ENCODE results near the gene CASS4. TPM values are rescaled to one million over a fixed set of nuclear protein-coding genes. Genes with fewer than 3 reads are reported as not detected.

The CASS4 gene
- total RNA-seq, 1 donor from 2014 or later, result 2.3 TPM

GRCh38 chr20:56363491-56363890 lies 48.6 kb upstream of the CASS4 start:
- no peak for TF ChIP-seq EZH2 (IDR thresholded peaks at IDR 0.05; ENCODE audit: insufficient read depth, low read length)
- TF ChIP-seq, protein P1, sequence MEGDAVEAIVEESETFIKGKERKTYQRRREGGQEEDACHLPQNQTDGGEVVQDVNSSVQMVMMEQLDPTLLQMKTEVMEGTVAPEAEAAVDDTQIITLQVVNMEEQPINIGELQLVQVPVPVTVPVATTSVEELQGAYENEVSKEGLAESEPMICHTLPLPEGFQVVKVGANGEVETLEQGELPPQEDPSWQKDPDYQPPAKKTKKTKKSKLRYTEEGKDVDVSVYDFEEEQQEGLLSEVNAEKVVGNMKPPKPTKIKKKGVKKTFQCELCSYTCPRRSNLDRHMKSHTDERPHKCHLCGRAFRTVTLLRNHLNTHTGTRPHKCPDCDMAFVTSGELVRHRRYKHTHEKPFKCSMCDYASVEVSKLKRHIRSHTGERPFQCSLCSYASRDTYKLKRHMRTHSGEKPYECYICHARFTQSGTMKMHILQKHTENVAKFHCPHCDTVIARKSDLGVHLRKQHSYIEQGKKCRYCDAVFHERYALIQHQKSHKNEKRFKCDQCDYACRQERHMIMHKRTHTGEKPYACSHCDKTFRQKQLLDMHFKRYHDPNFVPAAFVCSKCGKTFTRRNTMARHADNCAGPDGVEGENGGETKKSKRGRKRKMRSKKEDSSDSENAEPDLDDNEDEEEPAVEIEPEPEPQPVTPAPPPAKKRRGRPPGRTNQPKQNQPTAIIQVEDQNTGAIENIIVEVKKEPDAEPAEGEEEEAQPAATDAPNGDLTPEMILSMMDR (IDR thresholded peaks at IDR 0.05; ENCODE audit: insufficient read depth, low read depth, low read length), result no peak
- H3K4me3 Mint-ChIP-seq (ENCODE audit: unreplicated experiment), result no peak overlapping the region
- Histone ChIP-seq H3K4me3 (ENCODE audit: insufficient read depth, low read depth, low read length) (no peak overlapping the region), H3K9ac (ENCODE audit: low read length) (no peak overlapping the region), H3K27ac (ENCODE audit: low read depth, low read length) (no peak overlapping the region), H3K9me3 (ENCODE audit: insufficient read depth, low read depth, low read length) (no peaks in the 10 kb centered on the region), H3K27me3 (ENCODE audit: insufficient read depth, low read length) (no peaks in the 10 kb centered on the region), H3K79me2 (ENCODE audit: insufficient read depth, low read length) (peaks cover 40% of the 10 kb centered on the region), H3K36me3 (ENCODE audit: insufficient read depth, low read length) (peaks cover 3% of the 10 kb centered on the region), H3K4me2 (ENCODE audit: low read length) (no peak overlapping the region), H3K4me1 (ENCODE audit: insufficient read depth, low read length) (peaks cover 15% of the 10 kb centered on the region), H2AFZ (ENCODE audit: low read depth, low read length) (no peak overlapping the region), H4K20me1 (ENCODE audit: insufficient read depth, low read length) (peaks cover 12% of the 10 kb centered on the region)
- FAIRE-seq, result no peak
- H3K4me1 Mint-ChIP-seq (ENCODE audit: low read depth, unreplicated experiment), result peaks cover 23% of the 10 kb centered on the region
- peaks cover 9% of the 10 kb centered on the region for H3K36me3 Mint-ChIP-seq (ENCODE audit: low read depth, unreplicated experiment)
- no peak overlapping the region for H3K27ac Mint-ChIP-seq (ENCODE audit: unreplicated experiment)
- no peaks in the 10 kb centered on the region for H3K9me3 Mint-ChIP-seq (ENCODE audit: unreplicated experiment)
- no peaks in the 10 kb centered on the region for H3K27me3 Mint-ChIP-seq (ENCODE audit: low read depth, unreplicated experiment)
- DNase-seq (ENCODE audit: low read depth), result no peak

DNA sequence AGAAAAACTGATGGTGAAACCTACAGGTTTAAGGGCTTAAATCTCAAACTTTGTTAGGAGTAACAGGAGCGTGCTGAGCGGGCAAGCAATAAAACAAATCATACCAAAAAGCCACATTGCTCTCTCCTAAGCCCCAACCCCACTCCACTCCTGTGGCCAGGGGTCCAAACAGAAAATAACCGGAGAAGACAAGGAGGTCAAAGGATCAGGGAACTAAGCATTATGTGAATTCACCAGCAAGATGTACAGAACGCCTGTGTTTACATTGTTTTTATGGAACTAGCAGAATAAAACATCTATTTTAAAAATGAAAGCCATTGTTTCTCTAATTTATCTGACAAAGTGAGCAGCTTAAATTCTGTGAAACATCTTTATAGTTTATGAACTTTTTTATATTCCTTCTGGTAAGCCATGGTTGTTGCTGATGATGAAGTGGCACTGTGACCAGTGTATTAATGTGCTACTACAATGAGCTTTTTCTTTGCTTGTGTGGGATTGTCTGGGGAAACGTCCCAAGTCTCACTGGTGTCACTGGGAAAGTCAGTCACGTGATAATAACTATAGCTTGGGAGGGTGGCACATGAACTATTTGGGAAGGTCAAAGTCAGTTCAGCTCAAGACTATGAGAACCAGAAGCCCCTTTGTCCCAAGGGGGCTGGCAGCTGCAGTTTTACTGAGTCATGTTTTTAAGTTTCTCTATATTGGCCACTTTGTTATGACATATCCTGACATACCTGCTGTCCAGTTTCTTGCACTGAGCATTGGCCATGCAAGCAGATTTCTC lies 43.5 kb upstream of the CASS4 start:
- Histone ChIP-seq H3K36me3 (ENCODE audit: insufficient read depth, low read length) (peaks cover 23% of the 10 kb centered on the region), H3K79me2 (ENCODE audit: insufficient read depth, low read length) (peaks cover 23% of the 10 kb centered on the region)
- H3K36me3 Mint-ChIP-seq (ENCODE audit: low read depth, unreplicated experiment), result peaks cover 12% of the 10 kb centered on the region

More for the DNA sequence above, 43.5 kb upstream of the CASS4 start:
- H3K27ac ChIP-seq (ENCODE audit: low read depth, low read length), result no peak overlapping the region
- H3K4me3 ChIP-seq (ENCODE audit: insufficient read depth, low read depth, low read length), result no peak overlapping the region
- H3K27me3 ChIP-seq (ENCODE audit: insufficient read depth, low read length), result no peaks in the 10 kb centered on the region
- TF ChIP-seq, protein P1 (IDR thresholded peaks at IDR 0.05; ENCODE audit: insufficient read depth, low read depth, low read length), result no peak
- no peak for TF ChIP-seq EZH2 (IDR thresholded peaks at IDR 0.05; ENCODE audit: insufficient read depth, low read length)
- Mint-ChIP-seq H3K4me3 (ENCODE audit: unreplicated experiment) (no peak overlapping the region), H3K4me1 (ENCODE audit: low read depth, unreplicated experiment) (peaks cover 6% of the 10 kb centered on the region), H3K9me3 (ENCODE audit: unreplicated experiment) (no peaks in the 10 kb centered on the region), H3K27me3 (ENCODE audit: low read depth, unreplicated experiment) (no peaks in the 10 kb centered on the region), H3K27ac (ENCODE audit: unreplicated experiment) (no peak overlapping the region)
- H2AFZ ChIP-seq (ENCODE audit: low read depth, low read length), result no peak overlapping the region
- H3K9ac ChIP-seq (ENCODE audit: low read length), result no peak overlapping the region
- DNase-seq (ENCODE audit: low read depth), result no peak
- H3K4me1 ChIP-seq (ENCODE audit: insufficient read depth, low read length), result no peaks in the 10 kb centered on the region
- no peaks in the 10 kb centered on the region for H3K9me3 ChIP-seq (ENCODE audit: insufficient read depth, low read depth, low read length)
- H3K4me2 ChIP-seq (ENCODE audit: low read length), result no peak overlapping the region
- FAIRE-seq, result no peak
- H4K20me1 ChIP-seq (ENCODE audit: insufficient read depth, low read length), result peaks cover 9% of the 10 kb centered on the region

All from astrocyte (in vitro differentiated cells and primary cell).